ENCODE results near the gene LAPTM4A. TPM values are rescaled to one million over a fixed set of nuclear protein-coding genes. Genes with fewer than 3 reads are reported as not detected.

Gene LAPTM4A
- total RNA-seq, 4 donors from 2014 or later: 143 to 234 (median 177) TPM

GRCh38 chr2:20062615-20063545 is 11.5 kb upstream of the LAPTM4A start:
- Histone ChIP-seq H3K4me3 (no peak overlapping the region), H3K9me3 (no peaks in the 10 kb centered on the region), H3K27me3 (no peaks in the 10 kb centered on the region), H3K4me1 (peaks cover 0 to 26% (median 0%) of the 10 kb centered on the region in 3 donors), H3K27ac (peak overlapping the region in 3 of 4 donors; percentile 48 to 55 (median 49)), H3K36me3 (no peaks in the 10 kb centered on the region)
- ATAC-seq: peak; percentile 64
- no peak for TF ChIP-seq POLR2A (IDR thresholded peaks at IDR 0.05)
- TF ChIP-seq EP300 (IDR thresholded peaks at IDR 0.05): no peak
- TF ChIP-seq POLR2AphosphoS5 (IDR thresholded peaks at IDR 0.05): no peak
- no peak for TF ChIP-seq CTCF (IDR thresholded peaks at IDR 0.05)
- 46 to 67% methylated on average over 4 to 11 of the region's 11 CpGs for WGBS, 2 donors (ENCODE audit: low coverage in 1 of 2)

GRCh38 chr2:20061940-20062339 is 10.5 kb upstream of the LAPTM4A start:
- H3K27me3 ChIP-seq: no peaks in the 10 kb centered on the region
- ATAC-seq: no peak
- TF ChIP-seq POLR2A (IDR thresholded peaks at IDR 0.05) (no peak), CTCF (IDR thresholded peaks at IDR 0.05) (no peak), EP300 (IDR thresholded peaks at IDR 0.05) (no peak), POLR2AphosphoS5 (IDR thresholded peaks at IDR 0.05) (no peak)
- no peaks in the 10 kb centered on the region for H3K9me3 ChIP-seq
- 96% methylated on average over 5 of the region's 5 CpGs; no CpG with 5 or more reads in 1 of the 2 donors for WGBS, 2 donors (ENCODE audit: low coverage in 1 of 2)
- peak overlapping the region in 3 of 4 donors; percentile 30 to 48 (median 32) for H3K27ac ChIP-seq
- H3K4me3 ChIP-seq: no peak overlapping the region
- no peaks in the 10 kb centered on the region for H3K36me3 ChIP-seq
- H3K4me1 ChIP-seq: peaks cover 0 to 26% (median 0%) of the 10 kb centered on the region in 3 donors

- peak overlapping the region in 2 of 4 donors; percentile 30 to 32 for H3K27ac ChIP-seq
- peaks cover 0 to 24% (median 0%) of the 10 kb centered on the region in 3 donors for H3K4me1 ChIP-seq
- 50 to 72% methylated on average over 1 to 3 of the region's 3 CpGs for WGBS, 2 donors (ENCODE audit: low coverage in 1 of 2)
- no peaks in the 10 kb centered on the region for H3K36me3 ChIP-seq
- TF ChIP-seq CTCF (IDR thresholded peaks at IDR 0.05) (no peak), POLR2A (IDR thresholded peaks at IDR 0.05) (no peak), POLR2AphosphoS5 (IDR thresholded peaks at IDR 0.05) (no peak)
- ATAC-seq: no peak
- H3K4me3 ChIP-seq: no peak overlapping the region
- no peaks in the 10 kb centered on the region for H3K9me3 ChIP-seq
- H3K27me3 ChIP-seq: no peaks in the 10 kb centered on the region
Measured at GRCh38 chr2:20061476-20061875, 10.0 kb upstream of the LAPTM4A start.

GRCh38 chr2:20060106-20060505 is 8.7 kb upstream of the LAPTM4A start:
- 100% methylated on average over 1 of the region's 1 CpG for WGBS, 2 donors (ENCODE audit: low coverage in 1 of 2)
- no peaks in the 10 kb centered on the region for H3K27me3 ChIP-seq
- no peak for ATAC-seq

More at GRCh38 chr2:20060106-20060505, 8.7 kb upstream of the LAPTM4A start:
- Histone ChIP-seq H3K36me3 (no peaks in the 10 kb centered on the region), H3K4me1 (peaks cover 0 to 17% (median 0%) of the 10 kb centered on the region in 3 donors), H3K4me3 (no peak overlapping the region), H3K9me3 (no peaks in the 10 kb centered on the region), H3K27ac (no peak overlapping the region)
- TF ChIP-seq POLR2A (IDR thresholded peaks at IDR 0.05) (no peak), CTCF (IDR thresholded peaks at IDR 0.05) (no peak), POLR2AphosphoS5 (IDR thresholded peaks at IDR 0.05) (no peak), EP300 (IDR thresholded peaks at IDR 0.05) (no peak)

Data from gastroesophageal sphincter (tissue), 4 donors.